Tibial artery (tissue), 4 donors: ENCODE results near the gene WDR44.
"Not testable (repeated sequence)": the region's sequence is repeated elsewhere in the genome, so short reads cannot be mapped to it uniquely, and the experiment has no call there.

ENCODE experiments used
- DNase-seq, 2 donors: peaks; one replicate each; pipeline ENCODE4 v3.0.0-alpha.2; 2019
- H3K27ac ChIP-seq, 2 donors: fragments of 200-600 bp; sonication (generic) in 1 of 2; 1 replicate in 1 of 2; 2 replicates in 1 of 2; pipeline ENCODE4 v1.5.1; 2018 to 2019; ENCODE audit warnings: mild to moderate bottlenecking in 1 of 2
- H3K27me3 ChIP-seq, 2 donors: fragments of 200-600 bp; sonication (generic) in 1 of 2; one replicate each; pipeline versions ENCODE4 v1.5.1 to v1.6.0; 2016 to 2019
- H3K36me3 ChIP-seq, 3 donors: fragments of 200-600 bp; sonication (generic) in 2 of 3; one replicate each; pipeline ENCODE4 v1.5.1; 2016 to 2019; ENCODE audit warnings: mild to moderate bottlenecking in 2 of 3
- H3K4me1 ChIP-seq, 4 donors: fragments of 200-600 bp; sonication (generic) in 2 of 4; 1 replicate in 3 of 4; 2 replicates in 1 of 4; pipeline ENCODE4 v1.5.1; 2016 to 2019
- H3K4me3 ChIP-seq, 2 donors: fragments of 200-600 bp; sonication (generic) in 1 of 2; 1 replicate in 1 of 2; 2 replicates in 1 of 2; pipeline ENCODE4 v1.5.1; 2018 to 2019; ENCODE audit warnings: mild to moderate bottlenecking in 2 of 2
- H3K9me3 ChIP-seq, 3 donors: fragments of 200-600 bp; sonication (generic) in 1 of 3; one replicate each; pipeline ENCODE4 v1.5.1; 2016 to 2019
- CTCF ChIP-seq, 2 experiments: fragments of 200-600 bp in 1 of 2; fragments of 450-650 bp in 1 of 2; IDR thresholded peaks; one replicate each; pipeline ENCODE4 v1.5.1; 2017 to 2019; ENCODE audit warnings: antibody characterized with exemption in 2 of 2, mild to moderate bottlenecking in 1 of 2, moderate library complexity in 1 of 2
- intact Hi-C: fragments of 100-400 bp; cut with DNase I; formaldehyde crosslinking; loops from one replicate; pipeline ENCODE4 v1.15.0; 2023; ENCODE audit warnings: low total_unique reads

Gene WDR44

GRCh38 chrX:118468122-118468521 is 122.2 kb downstream of the WDR44 start:
- no peak for TF ChIP-seq CTCF (IDR thresholded peaks at IDR 0.05)
- no peaks in the 10 kb centered on the region for H3K4me1 ChIP-seq
- intact Hi-C loops, result no loop called here
- H3K4me3 ChIP-seq, result no peak overlapping the region
- peaks cover 0 to 8% (median 0%) of the 10 kb centered on the region in 3 donors for H3K9me3 ChIP-seq
- DNase-seq, result no peak
- no peaks in the 10 kb centered on the region for H3K36me3 ChIP-seq
- H3K27me3 ChIP-seq, result no peaks in the 10 kb centered on the region
- H3K27ac ChIP-seq, result no peak overlapping the region

- DNase-seq, H3K9me3 ChIP-seq, H3K4me3 ChIP-seq, H3K27me3 ChIP-seq, H3K4me1 ChIP-seq, H3K27ac ChIP-seq, H3K36me3 ChIP-seq: not testable (repeated sequence)
- intact Hi-C loops, result loop anchor here (10.0 kb wide), 1 partner anchor 114 kb away; no protein-coding TSS in a partner anchor
Observed at GRCh38 chrX:118470721-118471347, 124.9 kb downstream of the WDR44 start.

GRCh38 chrX:118474586-118474985 is 128.7 kb downstream of the WDR44 start:
- Histone ChIP-seq H3K27ac (no peak overlapping the region), H3K4me1 (no peaks in the 10 kb centered on the region), H3K4me3 (no peak overlapping the region), H3K9me3 (peaks cover 0 to 8% (median 0%) of the 10 kb centered on the region in 3 donors), H3K36me3 (no peaks in the 10 kb centered on the region), H3K27me3 (no peaks in the 10 kb centered on the region)
- intact Hi-C loops, result loop anchor here (10.0 kb wide), 1 partner anchor 110 kb away; no protein-coding TSS in a partner anchor
- no peak for DNase-seq
- no peak for TF ChIP-seq CTCF (IDR thresholded peaks at IDR 0.05)

GRCh38 chrX:118475903-118476302 is 130.0 kb downstream of the WDR44 start:
- no peak overlapping the region for H3K4me3 ChIP-seq
- intact Hi-C loops, result loop anchor here (10.0 kb wide), 1 partner anchor 109 kb away; no protein-coding TSS in a partner anchor
- TF ChIP-seq CTCF (IDR thresholded peaks at IDR 0.05), result no peak
- H3K27me3 ChIP-seq, result no peaks in the 10 kb centered on the region
- peaks cover 0 to 3% (median 0%) of the 10 kb centered on the region in 3 donors for H3K9me3 ChIP-seq
- no peak for DNase-seq
- no peaks in the 10 kb centered on the region for H3K36me3 ChIP-seq
- no peak overlapping the region for H3K27ac ChIP-seq
- H3K4me1 ChIP-seq, result no peaks in the 10 kb centered on the region

GRCh38 chrX:118480172-118480571 is 134.3 kb downstream of the WDR44 start:
- Histone ChIP-seq H3K9me3 (no peaks in the 10 kb centered on the region), H3K27ac (no peak overlapping the region), H3K4me3 (no peak overlapping the region), H3K27me3 (no peaks in the 10 kb centered on the region), H3K4me1 (no peaks in the 10 kb centered on the region), H3K36me3 (no peaks in the 10 kb centered on the region)
- DNase-seq, result no peak
- intact Hi-C loops, result no loop called here
- no peak for TF ChIP-seq CTCF (IDR thresholded peaks at IDR 0.05)

GRCh38 chrX:118482384-118482783 is 136.5 kb downstream of the WDR44 start:
- DNase-seq, intact Hi-C loops, H3K4me1 ChIP-seq: not testable (repeated sequence)

More at GRCh38 chrX:118482384-118482783, 136.5 kb downstream of the WDR44 start:
- not testable (repeated sequence) for H3K4me3 ChIP-seq, H3K27me3 ChIP-seq, H3K36me3 ChIP-seq, H3K9me3 ChIP-seq, H3K27ac ChIP-seq
